ENCODE data around the gene KCNQ1. TPM values are rescaled to one million over a fixed set of nuclear protein-coding genes. Genes with fewer than 3 reads are reported as not detected.

The KCNQ1 gene
- polyA plus RNA-seq, 1 donor from 2014 or later: not detected

- Histone ChIP-seq H3K9ac (ENCODE audit: low read length) (no peak overlapping the region), H3K4me2 (ENCODE audit: low read length) (no peak overlapping the region), H3K27ac (ENCODE audit: low read length) (no peak overlapping the region), H3K9me3 (ENCODE audit: low read length) (no peaks in the 10 kb centered on the region), H3K79me2 (replicated peaks; ENCODE audit: insufficient read depth, low read length) (no peaks in the 10 kb centered on the region), H2AFZ (ENCODE audit: low read depth, low read length) (no peak overlapping the region), H3K27me3 (ENCODE audit: insufficient read depth, low read depth, low read length) (no peaks in the 10 kb centered on the region), H3K9me2 (ENCODE audit: insufficient read depth, low read length) (no peaks in the 10 kb centered on the region), H3K4me3 (ENCODE audit: low read length) (no peak overlapping the region), H3F3A (ENCODE audit: insufficient read depth, low read length, poor library complexity, severe bottlenecking) (no peaks in the 10 kb centered on the region), H3K36me3 (ENCODE audit: insufficient read depth, low read length) (no peaks in the 10 kb centered on the region), H4K20me1 (ENCODE audit: insufficient read depth) (no peaks in the 10 kb centered on the region)
- TF ChIP-seq TAF1 (IDR thresholded peaks at IDR 0.05; ENCODE audit: low read depth): no peak
- no peak for TF ChIP-seq EP300 (conservative IDR thresholded peaks at IDR 0.05; ENCODE audit: poor library complexity, severe bottlenecking)
- TF ChIP-seq SMC3 (conservative IDR thresholded peaks at IDR 0.05; ENCODE audit: poor library complexity): no peak
- TF ChIP-seq REST (IDR thresholded peaks at IDR 0.05; ENCODE audit: borderline replicate concordance): no peak
Observed at GRCh38 chr11:2750682-2751522, 306.1 kb downstream of the KCNQ1 start.

GRCh38 chr11:2751523-2752203 is 306.9 kb downstream of the KCNQ1 start:
- Histone ChIP-seq H3F3A (ENCODE audit: insufficient read depth, low read length, poor library complexity, severe bottlenecking) (no peaks in the 10 kb centered on the region), H3K27ac (ENCODE audit: low read length) (no peak overlapping the region), H3K79me2 (replicated peaks; ENCODE audit: insufficient read depth, low read length) (no peaks in the 10 kb centered on the region), H3K9me2 (ENCODE audit: insufficient read depth, low read length) (no peaks in the 10 kb centered on the region), H3K4me3 (ENCODE audit: low read length) (no peak overlapping the region), H3K9ac (ENCODE audit: low read length) (no peak overlapping the region), H2AFZ (ENCODE audit: low read depth, low read length) (no peak overlapping the region), H3K4me2 (ENCODE audit: low read length) (no peak overlapping the region), H3K27me3 (ENCODE audit: insufficient read depth, low read depth, low read length) (no peaks in the 10 kb centered on the region), H3K9me3 (ENCODE audit: low read length) (no peaks in the 10 kb centered on the region), H4K20me1 (ENCODE audit: insufficient read depth) (no peaks in the 10 kb centered on the region), H3K36me3 (ENCODE audit: insufficient read depth, low read length) (no peaks in the 10 kb centered on the region)
- TF ChIP-seq POLR2AphosphoS5 (IDR thresholded peaks at IDR 0.05) (no peak), EP300 (conservative IDR thresholded peaks at IDR 0.05; ENCODE audit: poor library complexity, severe bottlenecking) (no peak), SMC3 (conservative IDR thresholded peaks at IDR 0.05; ENCODE audit: poor library complexity) (no peak), EZH2 (IDR thresholded peaks at IDR 0.05; ENCODE audit: borderline replicate concordance, insufficient read depth, low read length, poor library complexity, severe bottlenecking) (no peak), CTCF (IDR thresholded peaks at IDR 0.05; ENCODE audit: poor library complexity, severe bottlenecking) (no peak), RAD21 (conservative IDR thresholded peaks at IDR 0.05) (no peak), REST (IDR thresholded peaks at IDR 0.05; ENCODE audit: borderline replicate concordance) (no peak), TAF1 (IDR thresholded peaks at IDR 0.05; ENCODE audit: low read depth) (no peak), MXI1 (conservative IDR thresholded peaks at IDR 0.05; ENCODE audit: poor library complexity, severe bottlenecking) (no peak)

Data from neural cell (in vitro differentiated cells).